Activated CD4-positive, alpha-beta memory T cell treated with anti-CD3 and anti-CD28 coated beads, Interleukin-2, amount 10 ng/mL, durations not matched to agents 7 days and 5 days (primary cell): Measurements from ENCODE around the gene MCC. TPM values are rescaled to one million over a fixed set of nuclear protein-coding genes. Genes with fewer than 3 reads are reported as not detected.

Source experiments
- CTCF ChIA-PET: fragments of 350-600 bp; sonication (Branson Sonifier 250); formaldehyde crosslinking; loops from one replicate; lab custom pipeline; 2021; ENCODE audit warnings: antibody characterized with exemption, inconsistent platforms; lab: Charles Lee
- POLR2A ChIA-PET: fragments of 350-600 bp; sonication (Branson Sonifier 250); formaldehyde crosslinking; loops from one replicate; lab custom pipeline; 2021; ENCODE audit warnings: antibody characterized with exemption; lab: Charles Lee
- DNase-seq: peaks from one replicate; pipeline ENCODE4 v3.0.0-alpha.2; 2020
- H3K27ac Mint-ChIP-seq: one replicate; pipeline ENCODE4 v1.8.0; 2021; ENCODE audit warnings: mild to moderate bottlenecking, mixed read lengths
- H3K27me3 Mint-ChIP-seq: one replicate; pipeline ENCODE4 v1.8.0; 2021; ENCODE audit warnings: mixed read lengths
- H3K36me3 Mint-ChIP-seq: one replicate; pipeline ENCODE4 v1.8.0; 2021; ENCODE audit warnings: low read depth, mixed read lengths
- H3K4me1 Mint-ChIP-seq: one replicate; pipeline ENCODE4 v1.8.0; 2021; ENCODE audit warnings: mixed read lengths
- H3K4me3 Mint-ChIP-seq: one replicate; pipeline ENCODE4 v1.8.0; 2021; ENCODE audit warnings: mild to moderate bottlenecking, mixed read lengths
- H3K9me3 Mint-ChIP-seq: one replicate; pipeline ENCODE4 v1.8.0; 2021; ENCODE audit warnings: mixed read lengths
- total RNA-seq, 2 experiments: library from RNA; stranded (reverse); gene quantifications; one replicate each; pipeline ENCODE4 v1.2.3, GENCODE V29; 2021

MCC gene
- total RNA-seq, 2 experiments from 2014 or later = 8.6 to 10.4 TPM

DNA sequence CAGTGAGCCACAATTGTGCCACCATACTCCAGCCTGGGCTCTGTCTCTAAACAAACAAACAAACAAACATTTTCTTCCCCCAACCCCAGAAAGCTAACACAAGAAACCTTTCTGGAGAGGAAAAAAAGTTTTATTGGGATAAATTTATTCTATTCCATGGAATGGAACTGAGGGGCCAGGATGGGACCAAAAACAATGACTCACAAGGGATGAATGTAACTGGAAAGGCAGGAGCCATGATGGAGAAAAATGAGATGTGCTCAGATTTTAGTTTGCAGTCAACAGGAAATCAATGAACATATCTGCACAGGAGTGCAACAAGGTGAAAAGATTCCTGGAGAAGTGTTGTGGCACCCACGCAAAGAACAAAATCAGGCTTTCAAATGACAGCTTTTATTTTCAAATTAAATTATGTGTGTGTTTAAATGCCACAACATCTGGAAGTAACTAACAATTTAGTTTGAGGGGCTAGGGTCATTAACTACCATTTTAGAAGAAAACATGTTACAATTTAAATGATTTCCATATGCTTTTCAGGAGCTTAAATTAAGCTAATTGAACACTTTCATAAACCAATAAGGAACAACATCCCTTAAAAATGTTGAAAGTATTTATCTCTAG is 262.0 kb downstream of the MCC start:
- Mint-ChIP-seq H3K4me1 (no peaks in the 10 kb centered on the region), H3K4me3 (no peak overlapping the region), H3K27me3 (peaks cover 2% of the 10 kb centered on the region), H3K27ac (no peak overlapping the region), H3K36me3 (no peaks in the 10 kb centered on the region), H3K9me3 (no peaks in the 10 kb centered on the region)
- no peak for DNase-seq
- ChIA-PET POLR2A (interaction anchor here (0.7 kb wide), 1 partner anchor 453 kb away, joined by 3 read pairs; no protein-coding TSS in a partner anchor), CTCF (interaction anchor here (1.1 kb wide), 1 partner anchor 16 kb away, joined by 3 read pairs; no protein-coding TSS in a partner anchor)

DNA sequence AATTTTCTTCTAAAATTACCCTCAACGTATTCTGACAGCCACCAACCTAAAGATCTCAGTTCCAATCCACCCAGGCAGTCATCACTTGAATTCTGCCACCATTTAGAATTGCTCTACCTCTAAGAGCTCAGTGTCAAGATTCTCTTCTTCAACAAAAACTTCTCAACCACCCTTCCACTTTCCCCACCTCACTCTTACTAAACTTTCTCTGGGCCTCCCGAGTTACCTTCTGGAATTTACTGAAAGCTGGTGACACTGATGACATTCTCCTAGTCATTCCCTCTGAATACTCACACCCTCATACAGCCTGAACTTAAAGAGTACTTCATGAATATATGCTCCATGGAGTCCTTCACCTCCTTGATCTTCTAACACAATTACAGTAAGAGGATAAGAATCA is 263.0 kb downstream of the MCC start:
- H3K9me3 Mint-ChIP-seq = no peaks in the 10 kb centered on the region
- H3K4me3 Mint-ChIP-seq = no peak overlapping the region
- H3K4me1 Mint-ChIP-seq = no peaks in the 10 kb centered on the region
- CTCF ChIA-PET = no interaction called here
- peaks cover 2% of the 10 kb centered on the region for H3K27me3 Mint-ChIP-seq
- POLR2A ChIA-PET = no interaction called here
- H3K36me3 Mint-ChIP-seq = no peaks in the 10 kb centered on the region
- H3K27ac Mint-ChIP-seq = no peak overlapping the region
- no peak for DNase-seq

DNA sequence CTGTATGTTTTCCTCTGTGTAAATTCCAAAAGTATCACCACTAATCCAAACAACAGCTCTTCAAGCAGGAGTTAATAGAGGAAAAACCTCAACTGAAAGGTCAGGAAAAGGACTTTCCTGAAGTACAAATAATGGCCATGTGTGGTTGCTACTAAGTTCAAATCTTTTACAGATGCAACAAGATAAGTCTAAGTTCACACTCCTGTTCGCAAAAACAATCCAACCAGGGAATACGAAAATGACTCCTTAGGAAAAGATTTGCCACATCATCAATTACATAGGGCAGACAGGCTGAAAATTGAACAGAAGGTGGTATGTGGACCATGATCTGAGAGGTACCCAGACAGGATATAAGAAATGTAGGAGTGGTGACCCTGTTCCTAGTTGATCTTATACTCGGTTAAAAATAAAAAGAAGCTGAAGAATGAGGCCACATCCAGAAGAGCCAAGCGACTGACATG is 263.6 kb downstream of the MCC start:
- no peaks in the 10 kb centered on the region for H3K36me3 Mint-ChIP-seq
- no peak overlapping the region for H3K4me3 Mint-ChIP-seq
- ChIA-PET POLR2A (no interaction called here), CTCF (no interaction called here)
- peaks cover 2% of the 10 kb centered on the region for H3K27me3 Mint-ChIP-seq
- H3K9me3 Mint-ChIP-seq = no peaks in the 10 kb centered on the region
- H3K27ac Mint-ChIP-seq = no peak overlapping the region
- no peak for DNase-seq
- no peaks in the 10 kb centered on the region for H3K4me1 Mint-ChIP-seq

DNA sequence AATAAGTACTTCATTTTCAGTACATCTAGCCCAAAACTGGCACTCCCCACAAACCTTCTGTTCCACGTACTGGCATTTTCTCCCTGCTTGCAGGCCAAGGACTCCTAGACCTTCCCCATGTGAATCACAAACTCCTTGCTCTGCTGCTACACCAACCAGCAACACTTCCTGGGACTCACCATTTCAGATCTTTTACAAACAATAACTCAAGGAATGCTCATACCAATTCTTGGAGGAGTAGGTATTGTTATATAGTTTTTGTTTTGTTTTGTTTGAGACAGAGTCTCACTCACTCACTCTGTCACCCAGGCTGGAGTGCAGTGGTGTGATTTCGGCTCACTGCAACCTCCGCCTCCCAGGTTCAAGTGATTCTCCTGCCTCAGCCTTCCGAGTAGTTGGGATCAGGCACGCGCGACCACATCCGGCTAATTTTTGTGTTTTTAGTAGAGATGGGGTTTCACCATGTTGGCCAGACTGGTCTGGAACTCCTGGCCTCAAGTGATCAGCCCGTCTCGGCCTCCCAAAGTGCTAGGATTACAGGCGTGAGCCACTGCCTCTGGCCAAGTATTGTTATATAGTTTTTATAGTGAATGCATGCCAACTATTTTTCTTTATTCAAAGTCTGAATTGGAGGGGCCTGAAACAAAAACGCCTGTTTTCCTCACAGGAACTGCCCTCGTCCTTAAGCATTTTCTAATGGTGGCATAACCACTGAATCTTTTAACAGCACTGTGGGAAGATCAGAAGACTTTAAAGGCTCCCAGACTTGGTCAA is 264.2 kb downstream of the MCC start:
- no peak for DNase-seq
- H3K4me1 Mint-ChIP-seq = no peaks in the 10 kb centered on the region
- no peaks in the 10 kb centered on the region for H3K36me3 Mint-ChIP-seq
- peaks cover 2% of the 10 kb centered on the region for H3K27me3 Mint-ChIP-seq
- ChIA-PET CTCF (interaction anchor here (1.0 kb wide), 1 partner anchor 106 kb away, joined by 4 read pairs; no protein-coding TSS in a partner anchor), POLR2A (no interaction called here)
- no peak overlapping the region for H3K4me3 Mint-ChIP-seq
- H3K9me3 Mint-ChIP-seq = no peaks in the 10 kb centered on the region
- H3K27ac Mint-ChIP-seq = no peak overlapping the region

DNA sequence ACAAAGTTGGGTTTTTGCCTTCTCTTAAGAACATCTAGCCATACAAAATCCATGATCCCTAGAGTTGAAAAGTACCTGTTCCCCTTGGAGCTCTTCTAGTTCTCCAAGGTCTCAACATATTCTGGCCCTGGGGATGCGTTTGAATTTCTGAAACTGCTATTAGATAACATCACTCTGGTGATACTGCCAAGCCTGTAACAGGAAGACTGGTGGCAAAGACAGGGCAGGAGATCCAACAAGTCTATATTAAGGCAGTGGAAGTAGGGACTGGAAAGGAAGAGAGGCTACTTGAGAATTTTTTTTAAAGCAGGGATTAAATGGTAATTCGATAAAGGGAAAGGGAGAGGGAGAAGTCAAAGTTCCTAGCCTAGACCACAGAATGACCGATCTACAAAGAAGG is 264.9 kb downstream of the MCC start:
- Mint-ChIP-seq H3K9me3 (no peaks in the 10 kb centered on the region), H3K36me3 (no peaks in the 10 kb centered on the region), H3K4me3 (no peak overlapping the region), H3K4me1 (no peaks in the 10 kb centered on the region), H3K27me3 (no peaks in the 10 kb centered on the region), H3K27ac (no peak overlapping the region)
- ChIA-PET CTCF (interaction anchor here (1.0 kb wide), 1 partner anchor 107 kb away, joined by 4 read pairs; no protein-coding TSS in a partner anchor), POLR2A (no interaction called here)
- DNase-seq = no peak

DNA sequence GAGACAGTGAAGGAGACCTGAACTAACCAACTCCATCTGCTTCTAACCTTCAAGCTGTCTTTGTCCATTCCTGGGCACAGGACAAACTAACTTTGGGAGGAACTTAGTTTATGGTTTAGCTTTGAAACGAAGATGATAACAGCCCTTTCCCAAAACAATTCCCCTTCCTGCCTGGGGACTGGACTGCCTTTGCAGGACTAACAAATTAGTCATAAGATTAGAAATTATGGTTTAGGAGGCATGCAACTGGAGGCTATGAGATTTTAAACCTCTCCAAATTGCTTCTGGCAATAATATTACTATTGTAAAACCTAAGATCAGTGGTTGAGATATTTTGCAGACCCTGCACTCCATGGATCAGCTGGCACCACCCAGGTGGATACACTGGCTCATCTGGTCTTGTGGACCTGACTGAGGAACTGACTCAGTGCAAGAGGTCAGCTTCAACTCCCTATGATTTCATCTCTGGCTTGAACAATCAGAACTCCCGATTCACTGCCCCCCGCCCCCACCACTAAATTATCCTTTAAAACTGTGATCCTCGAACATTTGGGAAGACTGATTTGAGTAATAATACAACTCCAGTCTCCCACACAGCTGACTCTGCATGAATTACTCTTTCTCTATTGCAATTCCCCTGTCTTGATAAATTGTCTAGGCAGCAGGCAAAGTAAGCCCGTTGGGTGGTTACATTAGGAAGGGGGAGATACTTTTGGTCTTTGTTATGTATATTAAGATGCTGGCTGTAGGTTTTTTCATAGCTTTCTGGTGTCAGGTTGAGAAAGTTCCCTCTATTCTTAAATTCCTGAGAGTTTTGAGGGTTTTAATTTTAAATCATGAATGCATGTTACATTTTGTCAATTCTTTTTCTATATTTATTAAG is 266.7 kb downstream of the MCC start:
- no peaks in the 10 kb centered on the region for H3K4me1 Mint-ChIP-seq
- H3K27me3 Mint-ChIP-seq = no peaks in the 10 kb centered on the region
- CTCF ChIA-PET = no interaction called here

DNA sequence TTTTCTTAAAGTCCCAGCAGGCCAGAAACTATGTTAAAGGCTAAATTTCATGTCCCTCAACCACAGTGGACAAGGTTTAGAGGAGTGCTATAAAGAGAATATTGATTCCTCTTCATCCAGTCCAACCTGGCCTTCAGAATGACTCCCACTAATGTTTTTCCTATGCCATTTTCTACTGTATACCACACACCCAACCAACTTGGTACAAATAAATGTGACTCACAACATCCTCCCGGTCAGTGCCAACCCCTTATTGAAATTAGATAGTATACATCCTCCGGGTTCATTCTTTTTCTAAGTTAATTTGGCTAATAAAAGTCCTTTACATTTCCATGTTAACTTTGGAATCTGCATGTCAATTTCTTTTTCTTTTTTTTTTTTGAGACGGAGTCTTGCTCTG is 268.6 kb downstream of the MCC start:
- H3K27ac Mint-ChIP-seq = no peak overlapping the region
- H3K27me3 Mint-ChIP-seq = no peaks in the 10 kb centered on the region
- H3K9me3 Mint-ChIP-seq = no peaks in the 10 kb centered on the region
- POLR2A ChIA-PET = no interaction called here
- no peaks in the 10 kb centered on the region for H3K36me3 Mint-ChIP-seq
- no peak overlapping the region for H3K4me3 Mint-ChIP-seq
- no peaks in the 10 kb centered on the region for H3K4me1 Mint-ChIP-seq
- no peak for DNase-seq
- CTCF ChIA-PET = no interaction called here

More for the DNA sequence above, 266.7 kb downstream of the MCC start:
- H3K4me3 Mint-ChIP-seq = no peak overlapping the region
- no peak for DNase-seq
- POLR2A ChIA-PET = no interaction called here
- no peaks in the 10 kb centered on the region for H3K36me3 Mint-ChIP-seq
- H3K27ac Mint-ChIP-seq = no peak overlapping the region
- no peaks in the 10 kb centered on the region for H3K9me3 Mint-ChIP-seq

DNA sequence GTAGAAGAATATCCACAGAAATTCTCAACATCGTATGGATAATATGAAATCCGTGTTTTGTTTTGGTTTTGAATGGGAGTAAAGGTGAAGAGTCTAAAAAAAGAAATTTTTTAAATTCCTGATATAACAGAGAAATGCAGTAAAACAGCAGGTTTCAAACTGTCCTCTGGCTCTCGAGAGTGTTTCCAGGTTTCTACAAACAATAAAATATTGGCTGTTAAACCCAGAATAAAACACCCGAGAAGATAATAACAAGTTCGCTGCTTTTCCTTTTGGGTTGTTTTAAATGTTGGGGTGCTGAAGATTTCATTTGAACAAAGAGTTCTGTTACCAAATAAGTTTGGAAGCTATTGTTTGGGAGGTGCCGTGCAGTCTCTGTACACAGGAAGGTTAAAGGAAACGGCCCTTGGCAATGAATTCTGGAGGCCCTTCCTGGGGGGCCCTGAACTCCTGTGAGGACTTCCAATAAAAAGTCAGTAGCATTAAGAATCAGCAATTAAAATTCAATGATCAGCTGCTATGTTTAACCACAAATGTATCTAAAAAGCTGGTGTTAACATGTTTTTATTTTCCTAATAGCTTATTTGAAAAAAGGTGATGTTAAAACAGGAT is 269.2 kb downstream of the MCC start:
- Mint-ChIP-seq H3K27me3 (no peaks in the 10 kb centered on the region), H3K9me3 (no peaks in the 10 kb centered on the region), H3K4me3 (no peak overlapping the region), H3K36me3 (no peaks in the 10 kb centered on the region), H3K4me1 (no peaks in the 10 kb centered on the region), H3K27ac (no peak overlapping the region)
- ChIA-PET CTCF (no interaction called here), POLR2A (no interaction called here)
- DNase-seq = no peak

DNA sequence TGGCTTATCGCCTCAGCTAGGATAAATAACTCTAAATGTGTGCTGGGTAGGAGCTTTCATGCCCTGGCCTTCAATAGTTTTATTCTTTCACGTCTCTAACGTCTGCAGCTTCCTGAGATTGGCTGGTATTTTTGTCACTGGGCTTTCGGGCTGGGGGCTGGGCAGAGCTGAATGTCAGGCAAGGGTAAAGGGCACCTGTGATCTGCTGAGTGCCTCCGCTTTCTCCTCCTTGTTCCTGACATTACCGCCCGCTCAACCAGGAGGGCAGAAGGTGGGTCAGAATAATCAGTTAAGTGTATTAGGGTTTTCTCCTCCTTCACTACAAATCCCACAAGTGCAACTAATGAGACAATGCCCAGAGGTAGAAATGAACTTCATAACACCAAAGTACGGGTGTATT is 270.1 kb downstream of the MCC start:
- no peak for DNase-seq
- ChIA-PET POLR2A (no interaction called here), CTCF (no interaction called here)
- no peak overlapping the region for H3K4me3 Mint-ChIP-seq
- no peaks in the 10 kb centered on the region for H3K27me3 Mint-ChIP-seq
- no peaks in the 10 kb centered on the region for H3K36me3 Mint-ChIP-seq
- no peak overlapping the region for H3K27ac Mint-ChIP-seq
- no peaks in the 10 kb centered on the region for H3K9me3 Mint-ChIP-seq
- H3K4me1 Mint-ChIP-seq = no peaks in the 10 kb centered on the region

DNA sequence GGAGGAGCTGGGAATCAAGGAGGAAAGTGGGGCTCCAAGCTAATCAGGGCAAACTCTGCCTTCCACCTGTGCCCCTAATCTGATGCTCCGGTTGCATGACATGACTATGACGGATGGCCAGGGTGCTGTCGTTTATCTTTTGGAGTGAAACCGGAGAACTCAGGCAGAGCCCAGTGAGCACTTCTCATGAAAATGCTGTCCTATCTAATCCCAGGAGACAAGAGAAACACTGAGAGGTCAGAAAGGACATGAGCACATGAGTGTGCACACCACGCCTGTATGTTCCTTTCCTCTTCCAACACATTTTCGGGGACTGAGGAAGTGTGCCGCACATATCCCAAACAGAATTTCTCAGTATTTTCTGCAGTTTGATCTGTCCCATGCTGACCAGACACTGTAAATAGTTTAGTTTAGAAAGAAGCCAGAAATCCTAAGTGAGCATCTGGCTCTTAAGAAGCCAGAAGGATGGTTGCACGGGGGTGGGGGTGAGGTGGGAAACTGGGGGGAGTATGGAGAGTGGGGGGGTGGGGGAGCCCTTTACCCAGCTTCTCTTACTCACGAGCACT is 270.6 kb downstream of the MCC start:
- H3K27me3 Mint-ChIP-seq = no peaks in the 10 kb centered on the region
- no peaks in the 10 kb centered on the region for H3K36me3 Mint-ChIP-seq
- no peaks in the 10 kb centered on the region for H3K4me1 Mint-ChIP-seq
- no peak overlapping the region for H3K4me3 Mint-ChIP-seq
- no peak for DNase-seq
- ChIA-PET CTCF (no interaction called here), POLR2A (no interaction called here)
- no peak overlapping the region for H3K27ac Mint-ChIP-seq
- no peaks in the 10 kb centered on the region for H3K9me3 Mint-ChIP-seq

DNA sequence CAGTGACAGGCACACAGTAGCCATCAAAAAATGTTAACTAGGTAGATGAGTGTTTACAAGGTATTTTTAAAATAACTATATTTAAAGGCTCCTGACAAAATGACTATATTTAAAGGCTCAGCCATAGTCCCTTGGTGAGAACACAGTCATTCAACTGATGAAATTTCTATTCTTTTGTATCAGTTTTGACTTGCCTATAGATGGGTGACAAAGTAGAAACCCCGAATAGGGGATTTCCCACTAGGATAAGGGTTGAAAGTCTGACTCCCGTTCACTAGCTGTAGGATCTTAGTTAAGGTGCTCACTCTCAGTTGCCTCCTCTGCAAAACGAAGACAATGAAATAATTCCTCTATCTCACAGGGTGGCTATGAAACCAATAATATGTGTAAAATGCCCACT is 271.7 kb downstream of the MCC start:
- H3K9me3 Mint-ChIP-seq = no peaks in the 10 kb centered on the region
- H3K4me3 Mint-ChIP-seq = no peak overlapping the region
- no peak for DNase-seq
- CTCF ChIA-PET = no interaction called here
- no peaks in the 10 kb centered on the region for H3K27me3 Mint-ChIP-seq
- no peak overlapping the region for H3K27ac Mint-ChIP-seq
- H3K36me3 Mint-ChIP-seq = no peaks in the 10 kb centered on the region
- POLR2A ChIA-PET = no interaction called here
- H3K4me1 Mint-ChIP-seq = no peaks in the 10 kb centered on the region

DNA sequence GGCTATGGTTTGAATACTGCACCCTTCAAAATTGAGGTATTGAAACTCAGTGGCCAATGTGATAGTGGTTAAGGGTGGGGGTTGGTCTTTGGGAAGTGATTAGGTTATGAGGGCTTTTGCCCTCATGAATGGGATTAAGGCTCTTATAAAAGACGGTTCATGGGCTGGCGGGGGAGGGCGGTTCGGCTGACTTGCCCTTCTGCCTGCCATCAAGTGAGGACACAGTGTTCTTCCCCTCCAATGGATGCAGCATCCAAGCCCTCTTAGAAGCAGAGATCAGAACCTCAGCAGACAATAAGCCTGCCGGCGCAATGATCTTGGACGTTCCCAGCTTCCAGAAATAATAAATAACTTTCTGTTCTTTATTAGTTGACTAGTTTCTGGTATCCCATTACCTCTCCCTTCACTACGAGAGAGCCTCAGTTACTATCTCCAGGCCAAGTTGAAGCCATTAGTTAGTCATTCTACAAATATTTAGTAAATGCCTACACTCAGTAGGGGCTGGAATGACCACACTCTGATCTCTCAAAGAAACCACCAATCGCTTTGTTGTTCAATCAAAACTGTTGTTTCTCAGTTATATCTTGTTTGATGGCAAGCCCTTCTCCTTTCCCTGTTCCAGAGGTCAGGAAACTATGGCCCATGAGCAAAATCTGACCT is 272.7 kb downstream of the MCC start:
- Mint-ChIP-seq H3K36me3 (no peaks in the 10 kb centered on the region), H3K27ac (no peak overlapping the region), H3K4me3 (no peak overlapping the region), H3K4me1 (no peaks in the 10 kb centered on the region), H3K9me3 (no peaks in the 10 kb centered on the region), H3K27me3 (no peaks in the 10 kb centered on the region)
- no peak for DNase-seq
- ChIA-PET CTCF (no interaction called here), POLR2A (no interaction called here)
